Measurements from ENCODE around the gene LOXL1.
A peak's percentile ranks its signal among the peaks of the same experiment; 100 is the strongest.

Gene LOXL1

DNA sequence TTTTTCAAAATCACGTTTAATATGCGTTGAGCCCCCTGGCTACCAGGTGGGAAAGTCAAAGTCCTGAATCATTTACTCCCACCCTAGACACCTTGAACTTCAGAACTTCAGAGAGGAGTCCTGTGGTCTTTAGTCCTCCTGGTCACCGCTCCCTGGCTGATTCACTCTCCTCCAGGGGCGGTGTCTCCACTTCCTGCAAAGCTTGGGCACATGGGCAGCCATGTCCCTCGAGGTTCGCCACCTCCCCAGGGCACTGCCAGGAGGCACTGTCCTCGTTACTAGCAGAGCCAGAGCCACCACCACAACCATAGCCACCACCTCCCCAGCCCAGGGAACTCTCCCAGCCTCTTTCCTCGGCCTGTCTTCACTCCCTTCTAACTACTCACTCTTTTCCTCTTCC, 31.0 kb downstream of the LOXL1 start:
- TF ChIP-seq, protein P1, sequence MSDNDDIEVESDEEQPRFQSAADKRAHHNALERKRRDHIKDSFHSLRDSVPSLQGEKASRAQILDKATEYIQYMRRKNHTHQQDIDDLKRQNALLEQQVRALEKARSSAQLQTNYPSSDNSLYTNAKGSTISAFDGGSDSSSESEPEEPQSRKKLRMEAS (IDR thresholded peaks at IDR 0.05), result no peak

- TF ChIP-seq USF1 (IDR thresholded peaks at IDR 0.05) (peak; percentile 22; the same call in 1 of the 2 replicates), TEAD4 (IDR thresholded peaks at IDR 0.05) (no peak)
These were observed 31.5 kb downstream of the LOXL1 start for GRCh38 chr15:73957785-73958184.

DNA sequence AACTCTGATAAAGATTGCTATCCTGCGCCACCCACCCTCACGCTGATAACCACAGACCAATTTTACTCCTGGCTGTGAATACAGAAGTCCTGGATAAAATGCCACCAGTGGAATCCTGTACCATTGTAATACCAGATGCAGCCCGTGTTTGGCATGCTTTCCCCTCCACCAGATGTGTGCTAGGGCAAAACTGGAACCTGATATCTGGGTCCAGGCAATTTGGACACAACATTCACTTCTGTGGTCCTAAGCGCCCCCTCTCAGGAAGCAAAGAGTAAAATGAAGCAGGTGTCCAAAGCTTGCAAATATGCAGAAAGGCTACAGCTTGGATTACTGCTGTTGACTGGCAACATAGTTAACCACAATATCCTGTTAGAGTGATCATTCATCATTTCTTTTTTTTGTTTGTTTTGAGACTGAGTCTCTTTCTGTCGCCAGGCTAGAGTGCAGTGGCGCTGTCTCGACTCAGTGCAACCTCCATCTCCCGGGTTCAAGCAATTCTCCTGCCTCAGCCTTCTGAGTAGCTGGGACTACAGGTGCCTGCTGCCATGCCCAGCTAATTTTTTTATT, 32.8 kb downstream of the LOXL1 start:
- TF ChIP-seq NFIC (IDR thresholded peaks at IDR 0.05) (no peak), USF1 (IDR thresholded peaks at IDR 0.05) (no peak), EP300 (IDR thresholded peaks at IDR 0.05; ENCODE audit: borderline replicate concordance) (no peak), CREB1 (IDR thresholded peaks at IDR 0.05; ENCODE audit: low read depth) (no peak), CEBPB (IDR thresholded peaks at IDR 0.05) (no peak), TEAD4 (IDR thresholded peaks at IDR 0.05) (no peak), TCF12 (IDR thresholded peaks at IDR 0.05; ENCODE audit: low read depth) (no peak), EGR1 (IDR thresholded peaks at IDR 0.05) (no peak), FOXM1 (IDR thresholded peaks at IDR 0.05; ENCODE audit: borderline replicate concordance, low read depth) (no peak), ZBTB7A (IDR thresholded peaks at IDR 0.05; ENCODE audit: low read depth) (no peak), REST (IDR thresholded peaks at IDR 0.05; ENCODE audit: low read depth) (no peak), RAD21 (IDR thresholded peaks at IDR 0.05; ENCODE audit: low read depth) (no peak), TAF1 (IDR thresholded peaks at IDR 0.05; ENCODE audit: low read depth) (no peak), YY1 (IDR thresholded peaks at IDR 0.05; ENCODE audit: low read depth) (no peak)
- TF ChIP-seq, protein P1 (IDR thresholded peaks at IDR 0.05), result no peak

- no peak for TF ChIP-seq REST (IDR thresholded peaks at IDR 0.05; ENCODE audit: low read depth)
- TF ChIP-seq, protein P1 (IDR thresholded peaks at IDR 0.05), result no peak
- no peak for TF ChIP-seq RAD21 (IDR thresholded peaks at IDR 0.05; ENCODE audit: low read depth)
- TF ChIP-seq CEBPB (IDR thresholded peaks at IDR 0.05), result no peak
- TF ChIP-seq EP300 (IDR thresholded peaks at IDR 0.05; ENCODE audit: borderline replicate concordance), result no peak
- TF ChIP-seq EGR1 (IDR thresholded peaks at IDR 0.05), result no peak
- no peak for TF ChIP-seq CREB1 (IDR thresholded peaks at IDR 0.05; ENCODE audit: low read depth)
- TF ChIP-seq TCF12 (IDR thresholded peaks at IDR 0.05; ENCODE audit: low read depth), result no peak
- TF ChIP-seq TAF1 (IDR thresholded peaks at IDR 0.05; ENCODE audit: low read depth), result no peak
- no peak for TF ChIP-seq FOXM1 (IDR thresholded peaks at IDR 0.05; ENCODE audit: borderline replicate concordance, low read depth)
- no peak for TF ChIP-seq YY1 (IDR thresholded peaks at IDR 0.05; ENCODE audit: low read depth)
These were observed 33.5 kb downstream of the LOXL1 start for GRCh38 chr15:73959801-73960200.

- TF ChIP-seq TCF12 (IDR thresholded peaks at IDR 0.05; ENCODE audit: low read depth) (no peak), REST (IDR thresholded peaks at IDR 0.05; ENCODE audit: low read depth) (no peak), EGR1 (IDR thresholded peaks at IDR 0.05) (no peak), TEAD4 (IDR thresholded peaks at IDR 0.05) (no peak), YY1 (IDR thresholded peaks at IDR 0.05; ENCODE audit: low read depth) (no peak), ZBTB7A (IDR thresholded peaks at IDR 0.05; ENCODE audit: low read depth) (no peak), USF1 (IDR thresholded peaks at IDR 0.05) (no peak), NFIC (IDR thresholded peaks at IDR 0.05) (no peak)
- TF ChIP-seq, protein P1 (IDR thresholded peaks at IDR 0.05), result no peak
These were observed 36.2 kb downstream of the LOXL1 start for GRCh38 chr15:73962433-73962832.
